ENCODE results near the gene RCOR1. TPM values are rescaled to one million over a fixed set of nuclear protein-coding genes. Genes with fewer than 3 reads are reported as not detected.

RCOR1 gene
- total and polyA plus RNA-seq, 2 of the 8 experiments (the other 6 are each of a cell fraction or from before 2014, with no cell fraction given): 12.3 to 26.3 TPM

- TF ChIP-seq HDAC2 (IDR thresholded peaks at IDR 0.05; ENCODE audit: borderline replicate concordance in 1 of 2, low read depth in 2 of 2, low read length in 2 of 2) (peak in 1 of 2 experiments; percentile 46; a peak in 1 of 4 replicates), FOSL1 (IDR thresholded peaks at IDR 0.05; ENCODE audit: insufficient read depth, low read depth, low read length) (no peak)
These were observed 47.5 kb upstream of the RCOR1 start (continued) for GRCh38 chr14:102544747-102545460.
